ENCODE data around the gene FHOD3.

The FHOD3 gene

DNA sequence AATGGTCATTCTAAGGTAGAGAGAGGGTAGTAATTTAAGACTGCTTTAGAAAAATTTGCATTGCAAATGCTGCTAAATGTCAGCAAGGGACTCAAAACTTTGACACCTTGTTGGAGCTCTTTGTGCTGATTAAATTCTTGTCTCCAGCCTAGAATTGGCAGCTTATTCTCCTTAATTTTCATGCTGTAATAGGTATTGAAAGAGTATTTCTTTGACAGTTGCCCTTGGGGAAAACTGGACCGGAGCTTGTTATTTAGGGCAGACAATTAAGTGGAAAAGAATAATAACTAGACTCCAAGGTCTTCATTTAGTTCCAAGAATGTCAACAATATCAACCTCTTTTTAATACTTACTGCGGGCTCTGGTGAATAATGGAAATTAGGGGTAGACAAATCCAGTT, 267.3 kb downstream of the FHOD3 start:
- DNase-seq = no peak

DNA sequence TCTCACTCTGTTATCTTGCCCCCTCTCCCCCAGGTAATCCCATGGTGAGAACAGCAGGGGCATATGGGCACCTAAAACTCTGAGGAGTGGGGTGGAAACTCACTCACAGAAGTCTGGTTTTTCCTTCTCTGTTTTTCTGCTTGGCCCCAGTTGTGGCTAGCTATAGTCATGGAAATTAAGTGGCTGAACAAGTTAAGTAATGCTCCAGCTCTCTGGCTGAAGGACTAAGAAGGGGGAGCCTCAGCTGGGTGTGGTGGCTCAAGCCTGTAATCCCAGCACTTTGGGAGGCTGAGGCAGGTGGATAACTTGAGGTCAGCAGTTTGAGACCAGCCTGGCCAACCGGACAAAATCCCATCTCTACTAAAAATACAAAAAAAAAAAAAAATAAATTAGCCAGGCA, 270.3 kb downstream of the FHOD3 start:
- DNase-seq = no peak

DNA sequence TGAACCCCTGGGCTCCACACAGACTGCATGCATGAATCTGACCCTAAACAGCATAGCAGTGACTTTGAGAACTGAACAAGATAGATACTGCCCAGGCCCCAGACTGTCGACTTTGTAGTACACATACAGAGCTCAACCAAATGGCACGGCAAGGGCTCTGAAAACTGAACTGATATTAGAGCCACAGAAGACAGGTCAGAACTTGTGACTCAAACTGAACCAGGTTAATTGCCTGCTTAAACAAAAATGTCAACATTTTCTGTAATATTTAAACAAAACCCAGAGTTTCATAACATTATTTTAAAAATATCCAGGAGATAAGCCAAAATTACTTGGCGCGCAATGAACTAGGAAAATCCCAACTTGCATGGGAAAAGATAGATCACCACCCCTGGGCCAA, 271.0 kb downstream of the FHOD3 start:
- DNase-seq = no peak

GRCh38 chr18:36572135-36572856, 274.8 kb downstream of the FHOD3 start:
- no peak for DNase-seq

DNA sequence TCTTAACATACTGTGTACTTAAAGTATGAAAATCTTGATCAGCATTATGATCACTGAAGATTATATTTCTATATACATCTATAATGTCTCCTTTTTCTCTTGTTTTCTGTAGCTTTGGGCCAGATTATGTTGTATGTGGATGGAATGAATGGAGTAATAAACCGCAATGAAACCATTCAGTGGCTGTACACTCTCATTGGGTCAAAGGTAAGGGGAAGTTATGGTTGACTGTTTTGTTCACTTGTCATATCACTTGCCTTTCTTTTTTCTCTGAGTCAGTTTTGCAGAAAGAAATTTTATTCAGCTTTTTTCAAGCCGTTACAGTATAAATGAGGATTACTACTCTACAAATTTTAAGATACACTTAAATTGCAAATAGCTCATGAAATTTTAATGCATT, 278.8 kb downstream of the FHOD3 start:
- no peak for DNase-seq

DNA sequence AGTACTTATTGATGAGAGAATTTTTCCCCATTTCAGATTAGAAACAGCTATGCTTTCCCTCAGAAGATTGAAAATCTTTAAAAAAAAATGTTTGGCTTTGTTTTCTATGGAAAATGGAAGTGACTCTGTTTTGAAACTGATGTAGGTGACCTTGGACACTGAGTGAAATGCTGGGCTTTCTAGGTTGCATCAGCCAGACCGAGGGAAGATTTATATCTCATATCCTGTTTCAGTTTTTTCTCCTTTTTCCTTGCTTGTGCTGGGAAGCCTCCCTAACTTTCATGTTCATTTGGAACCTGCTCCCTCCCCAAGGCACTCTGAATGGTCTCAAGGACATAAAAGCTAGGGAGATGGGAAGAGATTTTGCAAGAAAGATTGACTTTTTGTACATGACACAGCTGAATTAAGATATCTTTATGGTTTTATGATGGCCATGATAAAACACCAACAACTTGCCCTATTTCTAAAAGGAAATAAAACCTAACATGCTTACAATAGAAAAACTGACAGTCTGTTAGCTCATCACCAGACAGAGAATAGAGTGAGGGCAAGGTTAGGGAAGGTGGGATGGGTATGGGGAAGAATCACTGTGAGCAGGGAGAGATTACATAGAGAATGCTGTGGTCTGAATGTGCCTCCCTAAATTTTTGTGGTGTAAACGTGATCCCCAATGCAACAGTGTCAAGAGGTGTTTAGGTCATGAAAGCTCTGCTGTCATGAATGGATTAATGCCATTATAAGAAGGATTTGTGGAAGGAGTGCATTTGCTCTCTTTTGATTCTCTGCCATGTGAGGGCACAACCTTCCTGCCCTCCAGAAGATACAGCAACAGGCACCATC, 281.6 kb downstream of the FHOD3 start:
- no peak for DNase-seq

- no peak for DNase-seq
Observed at GRCh38 chr18:36580266-36580665, 282.8 kb downstream of the FHOD3 start.

DNA sequence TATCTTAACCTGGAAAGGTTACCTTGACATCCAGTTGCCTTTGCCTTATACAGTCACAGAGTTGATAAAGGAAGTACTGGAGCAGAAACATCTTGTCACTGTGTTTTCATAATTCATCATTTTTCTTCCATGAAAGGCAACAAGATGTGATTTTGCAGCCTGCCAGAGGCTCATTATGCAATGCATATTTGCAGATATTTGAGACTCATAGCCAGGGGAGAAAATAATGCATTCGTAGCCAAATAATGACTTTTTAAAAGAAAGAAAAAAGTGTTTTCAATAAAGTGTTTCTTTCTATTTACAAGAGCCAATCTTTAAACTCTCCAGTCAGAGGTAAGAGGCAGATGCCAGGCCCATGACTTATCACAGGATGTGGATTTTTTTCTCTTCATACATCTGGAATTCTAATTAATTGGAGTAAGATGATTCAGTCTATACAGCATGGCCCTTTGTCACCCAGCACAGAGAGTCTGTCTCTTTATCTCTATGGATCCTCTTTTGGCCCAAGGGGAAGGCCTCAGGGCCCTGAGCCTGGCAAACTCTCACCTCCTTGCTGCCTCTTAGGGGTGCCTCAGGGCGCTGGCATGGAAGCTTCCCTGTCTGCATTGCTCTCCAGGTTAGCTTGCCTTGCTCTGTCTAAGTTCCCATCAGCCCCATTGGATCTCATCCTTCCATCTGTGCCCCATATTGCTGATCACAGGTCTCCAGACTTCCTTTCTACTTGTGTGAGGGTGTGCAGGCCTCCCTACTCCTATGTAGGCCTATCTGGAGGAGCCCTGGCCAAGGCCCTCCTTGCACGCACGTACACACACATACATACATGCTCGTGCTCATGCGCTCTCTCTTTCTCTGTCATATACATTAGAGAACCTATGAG, 283.6 kb downstream of the FHOD3 start:
- no peak for DNase-seq

- no peak for DNase-seq
Observed at GRCh38 chr18:36582988-36583745, 285.7 kb downstream of the FHOD3 start.

DNA sequence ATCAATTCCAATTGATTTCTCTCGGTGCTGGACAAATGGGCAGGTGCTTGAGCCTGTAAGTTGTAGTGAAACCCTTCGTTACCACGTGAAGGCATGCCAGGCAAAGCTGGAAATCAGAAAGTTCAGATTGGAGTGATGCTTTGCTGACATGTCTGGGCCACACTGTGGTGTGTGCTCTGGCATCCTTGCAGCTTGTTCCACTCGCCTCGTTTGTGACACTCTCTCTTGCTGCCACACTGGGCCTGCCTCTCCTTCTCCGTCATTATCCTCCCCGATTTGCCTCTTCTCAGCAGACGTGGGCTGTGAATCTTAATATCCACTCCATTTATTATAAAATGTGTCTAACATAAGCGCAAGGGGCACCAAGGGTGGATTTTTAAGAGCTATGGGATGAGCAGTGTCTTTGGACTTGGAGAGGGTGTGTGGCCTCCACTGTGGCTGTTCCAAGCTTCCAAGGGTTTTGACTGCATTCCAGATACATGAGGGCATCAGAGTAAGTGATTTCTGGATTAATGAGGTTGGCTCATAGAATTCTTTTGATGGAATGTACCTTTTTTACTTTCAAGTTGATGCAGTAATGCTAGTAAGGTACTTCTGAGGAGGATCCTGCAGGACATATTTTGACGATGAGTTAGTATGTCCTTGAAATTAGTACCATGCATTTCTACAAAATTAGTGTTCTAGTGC, 292.5 kb downstream of the FHOD3 start:
- DNase-seq = no peak

GRCh38 chr18:36590621-36591580, 293.4 kb downstream of the FHOD3 start:
- no peak for DNase-seq

DNA sequence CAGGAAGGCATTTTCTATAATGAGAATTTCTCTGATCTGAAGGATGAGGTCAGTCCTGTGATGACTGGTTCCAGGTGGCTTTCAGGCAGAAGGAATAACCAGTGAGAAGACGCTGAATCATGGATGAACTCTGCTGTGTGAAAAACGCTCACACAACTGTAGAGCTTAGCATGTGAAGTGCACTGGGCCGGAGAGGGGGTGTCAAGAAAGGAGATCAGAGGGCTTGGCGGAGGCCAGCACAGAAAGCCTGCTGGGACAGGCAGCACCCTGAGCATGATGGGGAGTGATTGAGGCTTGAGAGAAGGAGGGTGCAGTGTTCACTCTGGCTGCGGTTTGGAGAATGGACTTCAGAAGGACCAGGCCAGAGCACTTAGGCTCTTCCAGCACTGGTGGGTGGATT, 294.8 kb downstream of the FHOD3 start:
- DNase-seq = no peak

DNA sequence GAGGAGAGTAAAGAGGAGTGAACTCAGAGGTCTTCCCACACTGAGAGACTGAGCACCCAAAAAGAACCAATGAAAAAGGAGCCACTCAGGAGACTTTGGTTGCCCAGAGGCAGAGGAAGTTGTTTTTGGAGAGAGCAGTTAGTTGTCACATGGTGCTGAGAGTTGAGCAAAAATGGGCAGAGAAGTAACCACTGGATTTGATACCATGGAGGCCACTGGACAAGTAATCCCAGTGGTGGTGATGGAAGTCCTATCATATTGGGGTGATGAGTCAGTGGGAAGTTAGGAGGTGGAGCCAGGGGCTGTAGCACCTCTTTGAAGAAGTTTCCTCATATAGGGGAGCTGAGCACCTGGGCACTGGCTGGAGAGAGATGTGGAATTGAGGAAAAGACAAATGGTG, 295.5 kb downstream of the FHOD3 start:
- no peak for DNase-seq

- DNase-seq = no peak
Observed at GRCh38 chr18:36593641-36594040, 296.1 kb downstream of the FHOD3 start.

DNA sequence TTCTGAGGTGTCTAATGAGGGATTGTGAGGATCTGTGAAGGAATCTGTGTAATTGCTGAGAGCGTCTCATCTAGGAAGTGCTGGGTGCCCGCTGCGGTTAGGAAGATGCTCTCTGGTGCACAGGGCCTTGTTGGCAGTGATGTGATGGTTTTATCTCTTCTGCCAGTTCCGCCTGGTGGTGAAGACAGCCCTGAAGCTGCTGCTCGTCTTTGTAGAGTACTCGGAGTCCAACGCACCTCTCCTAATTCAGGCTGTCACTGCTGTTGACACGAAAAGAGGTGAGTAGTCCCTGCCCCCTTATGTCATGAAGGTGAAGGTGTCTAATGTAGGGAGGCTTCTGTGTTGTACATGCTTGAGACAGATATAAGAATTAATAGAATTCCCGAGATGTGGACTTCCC, 297.1 kb downstream of the FHOD3 start:
- DNase-seq = no peak

DNA sequence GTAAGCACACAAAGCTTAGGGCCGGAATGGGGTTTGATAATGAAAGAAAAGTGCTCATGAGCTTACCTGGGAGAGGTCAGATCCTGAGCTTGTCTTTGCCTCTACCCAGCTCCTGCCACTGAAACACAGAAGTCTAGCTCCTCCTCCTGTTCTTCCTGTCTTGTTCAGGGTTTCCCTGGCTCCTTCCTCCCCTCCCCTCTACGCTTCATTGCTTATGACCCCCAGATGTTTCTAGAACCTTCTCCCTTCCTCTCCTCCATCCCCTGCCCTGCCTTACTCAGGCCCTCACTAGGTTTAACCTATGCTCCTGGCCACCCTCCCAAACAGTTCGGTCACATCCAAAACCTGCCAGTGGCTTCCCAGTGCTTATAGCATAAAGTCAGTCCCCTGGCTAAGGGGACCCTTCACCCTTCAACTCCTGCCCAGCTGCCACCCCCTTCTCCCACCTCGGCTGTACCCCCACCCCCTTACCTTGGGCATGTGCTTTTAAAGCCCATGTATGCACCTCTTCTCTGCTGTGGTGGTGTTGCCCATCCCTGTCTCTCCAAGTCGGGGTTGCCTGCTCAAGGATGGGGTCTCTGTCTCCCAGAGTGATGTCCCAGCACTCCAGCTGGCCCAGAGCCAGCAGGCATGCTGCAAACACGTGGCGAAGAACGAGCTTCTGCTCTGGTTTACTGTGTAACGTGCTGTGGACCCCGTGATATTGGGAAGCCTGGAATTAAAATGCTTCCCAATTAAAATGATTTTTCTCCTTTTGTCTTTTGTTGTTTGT, 297.7 kb downstream of the FHOD3 start:
- DNase-seq = no peak

GRCh38 chr18:36595818-36596215, 298.3 kb downstream of the FHOD3 start:
- DNase-seq = no peak

GRCh38 chr18:36597636-36598035, 300.1 kb downstream of the FHOD3 start:
- no peak for DNase-seq

DNA sequence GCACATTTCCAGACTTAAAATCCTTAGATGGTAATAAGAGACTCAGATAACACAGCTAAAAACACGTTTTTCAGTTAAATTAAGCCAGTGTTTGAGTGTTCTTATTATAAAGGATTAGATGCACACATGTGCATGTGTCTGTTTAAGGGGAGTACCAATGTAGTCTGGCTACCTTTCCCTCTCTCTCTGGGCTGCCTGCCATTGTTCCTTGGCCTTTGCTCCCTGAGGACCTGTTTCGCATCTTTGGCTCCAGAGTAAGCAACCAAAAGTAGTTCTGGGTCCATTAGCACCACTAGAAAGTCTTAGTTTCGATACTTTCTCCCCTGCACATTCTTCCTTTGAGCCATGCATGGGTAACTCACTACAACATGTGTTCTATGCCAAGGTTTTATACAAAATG, 303.0 kb downstream of the FHOD3 start:
- no peak for DNase-seq

DNA sequence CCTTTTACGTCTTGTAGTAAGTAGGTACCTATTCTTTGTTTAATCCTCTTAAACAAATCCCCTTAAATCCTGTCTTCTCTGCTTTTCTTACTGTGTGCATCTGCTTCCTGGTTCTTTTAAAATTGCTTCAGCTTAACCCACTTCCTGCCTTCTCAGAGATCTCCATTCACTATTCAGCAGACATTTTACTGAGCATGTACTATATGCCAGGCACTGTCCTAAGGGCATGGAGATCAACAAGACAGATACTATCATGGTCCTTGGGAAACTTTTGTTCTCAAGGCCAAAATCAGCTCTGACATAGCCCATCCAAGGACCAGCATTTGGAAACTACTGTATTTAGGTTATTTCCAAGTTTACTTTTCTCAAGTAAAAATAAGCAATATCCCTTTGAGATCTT, 303.8 kb downstream of the FHOD3 start:
- no peak for DNase-seq

Data from CD4-positive, alpha-beta T cell treated with Interferon gamma for 1 hour (primary cell).